ENCODE data around the gene ZCCHC4.

- TF ChIP-seq CTCF (IDR thresholded peaks at IDR 0.05; ENCODE audit: poor library complexity) (no peak), EZH2phosphoT487 (IDR thresholded peaks at IDR 0.05; ENCODE audit: low read depth, severe bottlenecking, unreplicated experiment) (no peak)
Observed at GRCh38 chr4:25271866-25272265, 40.7 kb upstream of the ZCCHC4 start.
